Measurements from ENCODE around the gene SCNN1B.
A peak's percentile ranks its signal among the peaks of the same experiment; 100 is the strongest.
"Not testable (repeated sequence)": the region's sequence is repeated elsewhere in the genome, so short reads cannot be mapped to it uniquely, and the experiment has no call there.

Gene SCNN1B

GRCh38 chr16:23357761-23358290 lies 55.7 kb downstream of the SCNN1B start:
- no peak for DNase-seq

DNA sequence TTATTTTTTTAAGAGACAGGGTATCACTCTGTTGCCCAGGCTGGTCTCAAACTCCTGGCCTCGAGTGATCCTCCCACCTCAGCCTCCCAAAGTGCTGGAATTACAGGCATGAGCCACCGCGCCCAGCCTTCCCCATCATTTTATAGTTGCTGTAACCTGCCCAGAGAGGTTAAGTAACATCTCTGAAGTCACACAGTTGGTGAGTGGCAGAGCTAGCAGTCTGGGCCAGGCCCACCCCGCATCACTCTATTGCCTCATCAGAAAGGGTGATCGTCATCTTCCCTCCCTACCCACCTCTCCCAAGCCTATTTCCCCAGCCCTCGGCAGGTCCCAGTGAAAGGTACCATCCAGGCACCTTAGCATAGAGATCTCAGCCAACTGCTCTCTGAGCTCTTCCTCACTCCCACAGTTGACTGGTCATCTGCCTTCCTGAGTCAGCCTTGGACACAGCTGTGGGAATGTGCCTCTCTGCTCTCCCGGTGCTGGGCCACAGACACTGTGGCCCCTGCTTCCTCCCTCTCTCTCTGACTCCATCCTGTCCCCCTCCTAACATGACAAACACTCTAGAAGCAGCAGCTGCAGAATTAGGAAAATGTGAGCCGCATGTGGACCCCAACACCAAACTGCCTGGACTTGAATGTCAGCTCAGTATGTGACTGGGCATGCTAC lies 57.1 kb downstream of the SCNN1B start:
- no peak for DNase-seq

GRCh38 chr16:23362460-23363317 lies 60.6 kb downstream of the SCNN1B start:
- no peak for DNase-seq

- peak; percentile 16 for DNase-seq
Measured at GRCh38 chr16:23365602-23366240, 63.6 kb downstream of the SCNN1B start.

DNA sequence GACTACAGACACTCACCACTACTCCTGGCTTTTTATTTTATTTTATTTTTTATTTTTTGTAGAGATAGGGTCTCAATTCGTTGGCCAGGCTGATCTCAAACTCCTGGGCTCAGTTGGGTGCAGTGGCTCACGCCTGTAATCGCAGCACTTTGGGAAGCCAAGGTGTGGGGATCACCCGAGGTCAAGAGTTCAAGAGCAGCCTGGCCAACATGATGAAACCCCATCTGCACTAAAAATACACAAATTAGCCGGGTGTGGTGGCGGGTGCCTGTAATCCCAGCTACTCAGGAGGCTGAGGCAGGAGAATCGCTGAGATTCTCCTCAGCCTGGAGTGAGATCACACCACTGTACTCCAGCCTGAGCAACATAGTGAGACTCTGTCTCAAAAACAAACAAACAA lies 64.2 kb downstream of the SCNN1B start:
- not testable (repeated sequence) for DNase-seq

- no peak for DNase-seq
Measured at GRCh38 chr16:23367564-23367963, 65.5 kb downstream of the SCNN1B start.

DNA sequence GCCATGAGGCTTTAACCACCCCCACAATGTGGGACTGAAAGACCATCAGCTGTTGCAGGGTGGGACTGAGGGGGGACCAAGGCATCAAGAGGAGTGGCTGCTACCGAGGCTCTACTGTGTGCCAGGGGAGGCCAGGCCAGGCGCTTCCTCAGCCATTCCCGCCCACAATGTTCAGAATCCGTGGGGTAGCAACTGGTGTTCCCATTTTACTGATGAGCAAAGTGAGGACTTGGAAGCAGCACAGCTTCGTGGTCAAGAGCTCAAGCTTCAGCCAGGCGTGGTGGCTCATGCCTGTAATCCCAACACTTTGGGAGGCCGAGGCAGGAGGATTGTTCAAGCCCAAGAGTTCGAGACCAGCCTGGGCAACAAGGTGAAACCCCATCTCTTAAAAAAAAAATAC lies 65.9 kb downstream of the SCNN1B start:
- no peak for DNase-seq

DNA sequence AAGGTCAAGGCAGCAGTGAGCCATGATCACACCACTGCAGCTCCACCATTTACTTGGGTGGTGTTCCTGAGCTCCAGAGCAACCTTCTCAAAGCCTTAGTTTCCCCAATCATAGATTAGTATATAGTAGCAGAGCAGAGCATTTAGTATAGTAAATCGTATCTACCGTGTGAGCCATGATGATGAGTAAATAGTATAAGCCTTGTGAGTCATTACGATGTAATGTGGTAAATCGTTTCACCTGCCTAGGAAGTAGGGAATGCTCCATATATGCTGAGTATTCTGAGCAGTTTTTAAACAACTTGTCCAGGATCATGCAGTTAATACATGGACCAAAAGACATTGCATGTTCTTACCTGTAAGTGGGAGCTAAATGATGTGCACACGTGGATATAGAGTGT lies 66.4 kb downstream of the SCNN1B start:
- DNase-seq, result no peak

GRCh38 chr16:23369416-23369815 lies 67.3 kb downstream of the SCNN1B start:
- no peak for DNase-seq

DNA sequence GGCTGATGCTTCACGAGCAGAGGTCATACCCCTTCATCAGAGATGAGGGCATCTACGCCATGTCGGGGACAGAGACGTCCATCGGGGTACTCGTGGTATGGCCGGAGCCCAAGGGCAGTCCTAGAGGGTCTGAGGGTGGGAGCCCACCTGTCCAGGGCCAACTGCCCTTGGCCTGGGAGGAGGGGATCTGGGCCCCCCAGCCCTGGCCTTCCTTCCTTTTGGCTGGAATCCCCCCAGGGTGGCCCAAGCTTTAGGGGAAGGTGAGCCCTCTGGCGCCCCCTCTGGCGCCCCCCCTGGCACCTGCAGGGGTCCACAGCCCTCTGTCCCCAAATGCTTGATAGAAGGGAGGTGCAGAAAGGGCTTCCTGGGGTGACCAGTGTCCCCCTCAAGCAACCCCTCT lies 69.3 kb downstream of the SCNN1B start:
- no peak for DNase-seq

- DNase-seq, result no peak
Measured at GRCh38 chr16:23373436-23374219, 71.5 kb downstream of the SCNN1B start.

DNA sequence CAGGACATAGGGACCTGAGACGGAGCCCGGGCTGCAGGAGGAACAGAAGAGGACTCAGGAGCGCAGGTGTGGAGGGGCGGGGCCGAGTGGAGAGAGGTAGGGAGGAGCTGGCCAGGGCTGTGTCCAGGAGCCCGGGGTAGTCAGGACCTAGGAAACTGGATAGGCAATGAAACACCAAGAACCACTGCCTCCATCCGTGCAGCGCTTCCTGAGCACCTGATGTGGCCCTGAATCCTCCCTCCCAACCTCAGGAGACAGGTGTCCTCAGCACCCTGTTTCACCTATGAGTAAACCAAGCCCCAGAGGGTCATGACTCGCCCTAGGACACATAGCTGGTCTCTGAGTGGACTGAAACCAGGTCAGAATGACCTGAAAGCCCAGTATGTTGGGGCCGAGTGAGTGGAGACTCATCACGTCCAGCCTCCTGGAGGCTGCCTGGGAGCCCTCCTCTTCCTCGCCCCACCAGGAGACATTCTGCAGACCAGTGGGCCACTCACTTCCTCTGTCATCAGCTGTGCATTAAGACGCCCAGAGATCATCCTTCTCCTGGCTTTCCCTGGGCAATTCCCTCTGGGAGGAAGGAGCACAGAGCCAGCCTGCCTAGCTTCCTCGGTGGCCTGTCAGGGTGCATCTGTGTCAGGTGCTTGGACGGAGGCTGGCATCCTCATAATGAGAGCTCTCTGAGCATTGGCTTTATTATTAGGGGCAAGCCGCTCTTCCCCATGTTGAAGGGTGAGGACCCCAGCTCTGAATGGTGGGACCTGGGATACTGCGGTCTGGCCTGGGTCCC lies 72.8 kb downstream of the SCNN1B start:
- DNase-seq, result no peak

DNA sequence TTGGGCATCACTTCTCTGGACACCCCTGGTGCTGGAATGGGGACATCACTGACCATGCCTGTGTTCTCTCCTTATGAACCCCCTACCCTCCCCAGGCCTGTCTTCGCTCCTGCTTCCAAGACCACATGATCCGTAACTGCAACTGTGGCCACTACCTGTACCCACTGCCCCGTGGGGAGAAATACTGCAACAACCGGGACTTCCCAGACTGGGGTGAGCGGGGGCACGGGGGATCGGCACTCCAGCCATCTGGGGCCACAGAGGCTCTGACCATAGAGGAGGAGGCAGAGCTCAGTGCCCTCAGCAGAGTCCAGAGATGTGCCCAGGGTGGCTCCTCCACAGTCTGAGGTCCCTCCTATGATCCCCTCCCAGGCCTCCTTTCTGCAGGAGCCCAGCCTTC lies 73.5 kb downstream of the SCNN1B start:
- DNase-seq, result no peak

- DNase-seq, result no peak
Measured at GRCh38 chr16:23377071-23377931, 75.2 kb downstream of the SCNN1B start.

- no peak for DNase-seq
Measured at GRCh38 chr16:23378256-23378655, 76.2 kb downstream of the SCNN1B start.

DNA sequence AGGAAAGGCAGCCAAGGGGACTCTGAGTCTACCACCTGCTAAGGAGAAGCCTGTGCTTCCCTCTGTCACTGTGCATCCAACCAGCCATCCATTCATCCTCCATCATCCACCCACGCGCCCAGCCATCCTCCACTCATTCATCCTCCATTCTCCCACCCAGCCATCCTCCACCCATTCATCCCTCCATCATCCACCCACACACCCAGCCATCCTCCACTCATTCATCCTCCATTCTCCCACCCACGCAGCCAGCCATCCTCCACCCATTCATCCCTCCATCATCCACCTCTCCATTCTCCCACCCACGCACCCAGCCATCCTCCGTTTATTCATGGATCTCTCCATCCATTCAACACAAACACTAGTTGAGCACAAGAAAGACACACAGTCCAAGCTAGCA lies 76.8 kb downstream of the SCNN1B start:
- no peak for DNase-seq

DNA sequence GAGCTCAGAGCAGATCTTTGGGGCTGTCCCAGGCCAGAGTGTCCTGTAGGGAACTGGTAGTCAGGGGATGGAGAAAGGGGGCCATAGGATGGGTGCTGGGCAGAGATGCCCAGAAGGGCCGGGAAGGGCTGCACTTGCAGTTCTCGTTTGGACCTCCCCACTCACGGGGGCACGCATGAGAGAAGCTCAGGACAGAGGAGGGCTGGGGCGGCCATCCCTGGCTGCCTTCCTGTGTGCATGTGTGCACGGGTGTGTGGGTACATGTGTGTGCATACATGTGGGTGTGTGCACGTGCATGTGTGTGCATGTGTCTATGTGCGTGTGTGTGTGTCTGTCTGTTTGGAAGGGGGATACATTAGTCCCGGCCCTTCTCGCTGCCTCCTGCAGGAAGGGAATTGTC lies 77.6 kb downstream of the SCNN1B start:
- DNase-seq, result no peak

GRCh38 chr16:23380501-23380951 lies 78.4 kb downstream of the SCNN1B start:
- no peak for DNase-seq

DNA sequence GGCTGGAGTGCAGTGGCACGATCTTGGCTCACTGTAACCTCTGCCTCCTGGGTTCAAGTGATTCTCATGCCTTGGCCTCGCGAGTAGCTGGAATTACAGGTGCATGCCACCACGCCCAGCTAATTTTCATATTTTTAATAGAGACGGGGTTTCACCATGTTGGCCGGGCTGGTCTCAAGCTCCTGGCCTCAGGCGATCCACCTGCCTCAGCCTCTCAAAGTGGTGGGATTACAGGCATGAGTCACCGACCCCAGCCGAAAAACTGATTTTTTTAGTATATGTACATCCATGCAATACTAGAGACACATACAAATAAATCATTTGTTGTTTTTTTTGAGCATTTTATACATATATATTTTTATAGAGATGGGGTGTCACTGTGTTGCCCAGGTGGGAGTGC lies 79.6 kb downstream of the SCNN1B start:
- not testable (repeated sequence) for DNase-seq

DNA sequence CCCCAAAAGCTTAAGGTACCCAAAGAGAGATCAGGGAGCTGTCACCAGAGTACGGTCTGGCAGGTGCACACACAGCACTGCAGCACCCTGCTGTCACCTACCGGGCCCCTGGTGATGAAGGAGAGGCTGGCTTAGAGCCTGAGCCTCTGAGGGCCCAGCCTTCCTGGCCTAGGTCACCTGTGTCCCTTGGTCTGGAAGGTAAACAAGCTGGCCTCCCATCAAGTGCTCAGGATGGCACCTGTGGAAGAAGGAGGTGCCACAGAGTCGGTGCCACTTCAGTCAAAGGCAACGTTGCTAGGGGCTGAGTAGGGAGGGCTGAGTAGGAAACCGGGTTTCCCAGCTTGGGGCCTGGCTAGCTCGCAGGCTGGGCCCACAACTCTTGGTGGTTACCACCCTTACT lies 80.2 kb downstream of the SCNN1B start:
- no peak for DNase-seq

DNA sequence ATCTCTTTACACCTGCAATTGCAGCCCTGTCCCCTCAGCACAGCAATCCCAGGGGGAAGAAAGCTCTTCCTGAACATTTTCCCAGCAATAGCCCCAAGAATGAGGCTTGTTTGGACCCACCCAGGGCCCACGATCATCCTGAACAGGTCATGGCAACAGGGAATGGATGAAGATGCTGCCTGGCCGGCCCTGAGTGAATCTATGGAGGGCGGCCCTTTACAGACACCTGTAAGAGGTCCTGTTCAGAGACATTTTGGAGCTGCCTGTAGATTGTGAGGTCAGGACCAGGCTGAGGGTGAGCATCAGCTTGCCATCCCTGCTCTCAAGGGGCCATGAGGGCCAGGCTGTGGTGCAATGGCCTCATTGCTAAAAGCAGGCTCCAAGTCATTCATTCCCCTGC lies 81.8 kb downstream of the SCNN1B start:
- DNase-seq, result no peak
